Thoracic aorta (tissue), 2 donors: ENCODE measurements around the gene TRAK1. TPM values are rescaled to one million over a fixed set of nuclear protein-coding genes. Genes with fewer than 3 reads are reported as not detected.

Source experiments
- ATAC-seq: fragments of 150-250 bp; one replicate; pipeline ENCODE4 v1.8.0; 2017; ENCODE audit warnings: low read depth; ENCODE audit not compliant: insufficient number of reproducible peaks, low FRiP score
- DNase-seq: peaks from one replicate; pipeline ENCODE4 v3.0.0-alpha.2; 2020; ENCODE audit warnings: low spot score
- H3K27ac ChIP-seq, 2 donors: fragments of 200-600 bp; sonication (generic); 1 replicate in 1 of 2; 2 replicates in 1 of 2; pipeline ENCODE4 v1.5.1; 2016; ENCODE audit warnings: mild to moderate bottlenecking in 2 of 2, moderate library complexity in 2 of 2
- H3K27me3 ChIP-seq: fragments of 200-600 bp; sonication (generic); replicated peaks from 2 replicates; pipeline ENCODE4 v1.6.0; 2016; ENCODE audit warnings: mild to moderate bottlenecking; ENCODE audit not compliant: insufficient read depth
- H3K36me3 ChIP-seq: fragments of 200-600 bp; sonication (generic); one replicate; pipeline ENCODE4 v1.5.1; 2016
- H3K4me1 ChIP-seq, 2 donors: fragments of 200-600 bp; sonication (generic); 1 replicate in 1 of 2; 2 replicates in 1 of 2; pipeline versions ENCODE4 v1.5.1 to v1.6.0; 2016; ENCODE audit warnings: low read depth in 2 of 2, mild to moderate bottlenecking in 1 of 2; ENCODE audit not compliant: control insufficient read depth in 1 of 2
- H3K4me3 ChIP-seq: fragments of 200-600 bp; sonication (generic); 2 replicates; pipeline ENCODE4 v1.5.1; 2016; ENCODE audit warnings: mild to moderate bottlenecking
- H3K9me3 ChIP-seq: fragments of 200-600 bp; sonication (generic); 2 replicates; pipeline ENCODE4 v1.5.1; 2016
- total RNA-seq, 2 donors: library from RNA; depleted of rRNA; stranded (reverse); fragments of >200 nt; gene quantifications; one replicate each; pipeline versions ENCODE4 v1.1.0 to v1.2.3, GENCODE V29; 2016
- TF ChIP-seq, protein P1 (sequence below): fragments of 200-600 bp; sonication (generic); IDR thresholded peaks from one replicate; pipeline ENCODE4 v1.5.1; 2019; ENCODE audit warnings: antibody characterized with exemption

TRAK1 gene
- total RNA-seq, 2 donors from 2014 or later: 35.1 to 36.0 TPM

GRCh38 chr3:42134867-42135464, 43.8 kb downstream of the TRAK1 start:
- Histone ChIP-seq H3K27ac (no peak overlapping the region), H3K27me3 (no peaks in the 10 kb centered on the region), H3K4me1 (no peaks in the 10 kb centered on the region), H3K36me3 (peaks cover 2% of the 10 kb centered on the region), H3K4me3 (no peak overlapping the region), H3K9me3 (no peaks in the 10 kb centered on the region)
- TF ChIP-seq, protein P1, sequence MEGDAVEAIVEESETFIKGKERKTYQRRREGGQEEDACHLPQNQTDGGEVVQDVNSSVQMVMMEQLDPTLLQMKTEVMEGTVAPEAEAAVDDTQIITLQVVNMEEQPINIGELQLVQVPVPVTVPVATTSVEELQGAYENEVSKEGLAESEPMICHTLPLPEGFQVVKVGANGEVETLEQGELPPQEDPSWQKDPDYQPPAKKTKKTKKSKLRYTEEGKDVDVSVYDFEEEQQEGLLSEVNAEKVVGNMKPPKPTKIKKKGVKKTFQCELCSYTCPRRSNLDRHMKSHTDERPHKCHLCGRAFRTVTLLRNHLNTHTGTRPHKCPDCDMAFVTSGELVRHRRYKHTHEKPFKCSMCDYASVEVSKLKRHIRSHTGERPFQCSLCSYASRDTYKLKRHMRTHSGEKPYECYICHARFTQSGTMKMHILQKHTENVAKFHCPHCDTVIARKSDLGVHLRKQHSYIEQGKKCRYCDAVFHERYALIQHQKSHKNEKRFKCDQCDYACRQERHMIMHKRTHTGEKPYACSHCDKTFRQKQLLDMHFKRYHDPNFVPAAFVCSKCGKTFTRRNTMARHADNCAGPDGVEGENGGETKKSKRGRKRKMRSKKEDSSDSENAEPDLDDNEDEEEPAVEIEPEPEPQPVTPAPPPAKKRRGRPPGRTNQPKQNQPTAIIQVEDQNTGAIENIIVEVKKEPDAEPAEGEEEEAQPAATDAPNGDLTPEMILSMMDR: no peak
- ATAC-seq (no peak), DNase-seq (no peak)

GRCh38 chr3:42139621-42140453, 48.7 kb downstream of the TRAK1 start:
- Histone ChIP-seq H3K36me3 (peaks cover 2% of the 10 kb centered on the region), H3K27ac (no peak overlapping the region), H3K4me3 (no peak overlapping the region), H3K27me3 (no peaks in the 10 kb centered on the region), H3K9me3 (no peaks in the 10 kb centered on the region), H3K4me1 (no peaks in the 10 kb centered on the region)
- TF ChIP-seq, protein P1: no peak
- DNase-seq (no peak), ATAC-seq (no peak)

DNA sequence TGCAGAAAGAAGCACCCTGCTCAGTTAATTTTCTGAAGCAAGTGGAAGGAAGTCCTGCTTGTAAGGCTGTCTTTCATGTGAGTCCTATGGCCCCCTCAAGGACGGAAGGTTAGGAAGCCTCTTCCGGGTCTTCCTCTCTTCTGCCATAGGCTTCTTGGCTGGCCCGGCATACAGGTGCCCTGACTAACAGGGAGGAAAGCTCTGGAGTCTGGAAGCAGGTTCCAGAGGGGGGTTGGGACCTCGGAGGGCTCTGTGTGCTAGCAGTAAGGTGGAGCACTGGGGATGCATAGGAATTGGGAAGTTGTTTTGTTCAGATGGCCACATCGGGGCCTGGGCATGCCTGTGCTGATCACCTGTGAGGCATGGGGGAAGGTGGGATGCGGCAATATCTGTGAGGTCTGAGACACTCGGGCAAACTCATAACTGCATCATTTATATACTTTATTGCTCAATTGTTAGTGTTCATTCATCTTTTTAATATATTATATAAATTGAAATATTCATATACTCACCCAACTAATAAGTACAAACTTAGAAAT, 49.6 kb downstream of the TRAK1 start:
- Histone ChIP-seq H3K36me3 (peaks cover 2% of the 10 kb centered on the region), H3K27me3 (no peaks in the 10 kb centered on the region), H3K4me3 (no peak overlapping the region), H3K27ac (no peak overlapping the region), H3K9me3 (no peaks in the 10 kb centered on the region), H3K4me1 (no peaks in the 10 kb centered on the region)
- ATAC-seq (no peak), DNase-seq (no peak)
- TF ChIP-seq, protein P1: no peak

DNA sequence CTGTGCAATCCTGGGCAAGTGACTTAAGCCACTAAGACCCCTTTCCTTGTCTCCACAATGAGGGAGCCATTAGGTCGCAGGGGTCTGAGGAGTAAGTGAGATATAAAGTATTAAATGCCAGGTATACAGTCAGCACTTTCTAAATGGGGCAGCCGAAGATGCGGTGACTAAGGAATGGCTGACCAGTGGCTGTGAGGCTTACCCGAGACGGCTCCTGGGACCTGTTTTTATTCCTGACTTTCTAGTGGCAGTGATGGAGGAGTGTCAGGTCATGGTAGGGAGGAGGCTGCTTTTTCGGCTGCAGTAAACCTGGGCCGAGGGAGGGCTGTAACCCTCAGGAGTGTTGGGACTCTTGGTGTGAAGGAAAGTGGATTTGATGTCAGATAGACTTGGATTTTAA, 52.3 kb downstream of the TRAK1 start:
- DNase-seq (no peak), ATAC-seq (no peak)
- Histone ChIP-seq H3K27ac (no peak overlapping the region), H3K4me3 (no peak overlapping the region), H3K27me3 (no peaks in the 10 kb centered on the region), H3K9me3 (no peaks in the 10 kb centered on the region), H3K36me3 (peaks cover 2% of the 10 kb centered on the region), H3K4me1 (peaks cover 0 to 2% of the 10 kb centered on the region in 2 donors)
- TF ChIP-seq, protein P1: no peak

DNA sequence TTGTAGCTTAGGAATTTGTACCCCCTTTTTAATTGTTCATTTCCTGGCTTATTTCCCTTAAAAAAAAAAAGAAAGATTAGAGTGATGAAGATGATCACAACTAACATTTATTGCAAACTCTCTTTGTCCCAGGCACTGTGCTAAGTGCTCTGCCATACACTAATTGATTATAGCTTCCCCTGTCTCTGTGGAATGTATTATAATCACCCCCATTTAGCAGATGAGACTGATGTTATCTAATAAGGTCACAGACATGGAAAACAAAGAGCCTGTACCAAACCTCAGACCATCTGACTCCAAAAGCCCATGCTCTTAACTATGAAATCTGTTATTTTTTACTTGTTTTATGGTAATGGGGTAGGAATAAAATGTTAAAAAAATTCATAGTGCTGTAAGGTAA, 53.1 kb downstream of the TRAK1 start:
- Histone ChIP-seq H3K4me1 (peaks cover 0 to 7% of the 10 kb centered on the region in 2 donors), H3K4me3 (no peak overlapping the region), H3K27ac (no peak overlapping the region), H3K27me3 (no peaks in the 10 kb centered on the region), H3K9me3 (no peaks in the 10 kb centered on the region), H3K36me3 (peaks cover 2% of the 10 kb centered on the region)
- TF ChIP-seq, protein P1: no peak
- ATAC-seq (no peak), DNase-seq (no peak)
